Small intestine (tissue), 7 donors: ENCODE results near the gene GSTT2. TPM values are rescaled to one million over a fixed set of nuclear protein-coding genes. Genes with fewer than 3 reads are reported as not detected.

Experiments used
- DNase-seq, 2 donors: peaks; one replicate each; pipeline versions ENCODE4 v3.0.0 to v3.0.0-alpha.2; 2013
- FAIRE-seq: peaks from 2 replicates; lab custom pipeline; 2012; peaks lifted over from hg19 to GRCh38; lab: Jason Lieb, UNC
- H3K27ac ChIP-seq, 3 donors: one replicate each; pipeline ENCODE4 v1.5.1; 2013; ENCODE audit warnings: low read length in 2 of 3, mild to moderate bottlenecking in 2 of 3, control low read depth in 1 of 3, inconsistent platforms in 1 of 3, low read depth in 1 of 3, moderate library complexity in 1 of 3
- H3K27me3 ChIP-seq, 3 donors: one replicate each; pipeline ENCODE4 v1.6.1; 2013; ENCODE audit warnings: low read length in 3 of 3, inconsistent platforms in 1 of 3; ENCODE audit not compliant: control insufficient read depth in 3 of 3, insufficient read depth in 3 of 3
- H3K36me3 ChIP-seq, 3 donors: one replicate each; pipeline ENCODE4 v1.6.1; 2013; ENCODE audit warnings: low read length in 3 of 3, inconsistent platforms in 1 of 3, low read depth in 1 of 3, mild to moderate bottlenecking in 1 of 3, moderate library complexity in 1 of 3; ENCODE audit not compliant: control insufficient read depth in 3 of 3, insufficient read depth in 2 of 3
- H3K4me1 ChIP-seq, 3 donors: one replicate each; pipeline ENCODE4 v1.6.1; 2013; ENCODE audit warnings: low read length in 2 of 3, inconsistent platforms in 1 of 3, low read depth in 1 of 3, mild to moderate bottlenecking in 1 of 3, moderate library complexity in 1 of 3; ENCODE audit not compliant: control insufficient read depth in 3 of 3, insufficient read depth in 2 of 3
- H3K4me3 ChIP-seq, 3 donors: one replicate each; pipeline ENCODE4 v1.5.1; 2013; ENCODE audit warnings: low read length in 3 of 3, control low read depth in 1 of 3, inconsistent platforms in 1 of 3, low read depth in 1 of 3, mild to moderate bottlenecking in 1 of 3, moderate library complexity in 1 of 3
- H3K9me3 ChIP-seq, 2 donors: one replicate each; pipeline ENCODE4 v1.6.1; 2013; ENCODE audit warnings: low read depth in 1 of 2, low read length in 1 of 2; ENCODE audit not compliant: control insufficient read depth in 2 of 2, insufficient read depth in 1 of 2
- WGBS, 3 donors: extraction: QIAGEN DNeasy Blood & Tissue Kit; methylation state at CpG; one replicate each; pipeline ENCODE4 v1.1.7; 2013; 5-methylcytosine and 5-hydroxymethylcytosine counted together
- polyA plus RNA-seq, 4 donors: library from polyadenylated mRNA; stranded (reverse) in 3 of 4; unstranded in 1 of 4; fragments of 200-250 nt in 3 of 4; fragments of 120-200 nt in 1 of 4; gene quantifications; one replicate each; pipeline versions ENCODE4 v1.2.1 to v1.2.3, GENCODE V29; 2013
- donor health status: healthy with polysubstance abuse.
- donor health status: control.
- donor health status: control.
- donor health status: Bipolar disorder and iron deficiency.
- donor health status: healthy.

The GSTT2 gene
- polyA plus RNA-seq, 4 donors, result 0.19 to 1.4 (median 0.81) TPM; not detected in 1

GRCh38 chr22:24001314-24001713, 21.4 kb downstream of the GSTT2 start:
- no peaks in the 10 kb centered on the region for H3K9me3 ChIP-seq
- no peaks in the 10 kb centered on the region for H3K36me3 ChIP-seq
- no peak overlapping the region for H3K4me3 ChIP-seq
- H3K27ac ChIP-seq, result no peak overlapping the region
- WGBS, 3 donors, result 82 to 90% (median 86%) methylated on average over 6 to 9 of the region's 9 CpGs
- no peaks in the 10 kb centered on the region for H3K4me1 ChIP-seq
- FAIRE-seq, result no peak
- no peak for DNase-seq
- no peaks in the 10 kb centered on the region for H3K27me3 ChIP-seq

DNA sequence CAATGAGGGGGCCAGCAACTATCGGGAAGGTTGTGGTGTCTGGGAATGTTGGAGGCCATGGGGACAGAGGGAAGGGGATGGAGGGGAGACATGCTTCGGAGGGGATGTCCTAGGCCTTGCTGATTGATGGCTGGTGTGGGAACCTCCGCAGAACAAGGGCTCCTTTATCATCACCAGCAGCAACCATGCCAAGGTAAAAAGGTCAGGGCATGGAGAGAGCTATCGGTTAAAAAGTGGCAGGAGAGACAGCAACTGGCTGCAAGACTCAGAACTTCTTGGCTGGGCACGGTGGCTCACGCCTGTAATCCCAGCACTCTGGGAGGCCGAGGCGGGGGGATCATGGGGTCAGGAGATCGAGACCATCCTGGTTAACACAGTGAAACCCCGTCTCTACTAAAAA, 22.3 kb downstream of the GSTT2 start:
- Histone ChIP-seq H3K9me3 (no peaks in the 10 kb centered on the region), H3K4me3 (no peak overlapping the region), H3K36me3 (no peaks in the 10 kb centered on the region), H3K27ac (no peak overlapping the region), H3K4me1 (no peaks in the 10 kb centered on the region), H3K27me3 (no peaks in the 10 kb centered on the region)
- FAIRE-seq, result no peak
- 78 to 84% (median 79%) methylated on average over 10 of the region's 10 CpGs for WGBS, 3 donors
- no peak for DNase-seq

- no peak overlapping the region for H3K27ac ChIP-seq
- H3K9me3 ChIP-seq, result no peaks in the 10 kb centered on the region
- FAIRE-seq (no peak), DNase-seq (no peak)
- H3K27me3 ChIP-seq, result no peaks in the 10 kb centered on the region
- peaks cover 0 to under 1% (median 0%) of the 10 kb centered on the region in 3 donors for H3K4me1 ChIP-seq
- no peak overlapping the region for H3K4me3 ChIP-seq
- WGBS, 3 donors, result 64 to 78% (median 66%) methylated on average over 5 of the region's 5 CpGs
- H3K36me3 ChIP-seq, result no peaks in the 10 kb centered on the region
Observed at GRCh38 chr22:24002851-24003250, 22.9 kb downstream of the GSTT2 start.

DNA sequence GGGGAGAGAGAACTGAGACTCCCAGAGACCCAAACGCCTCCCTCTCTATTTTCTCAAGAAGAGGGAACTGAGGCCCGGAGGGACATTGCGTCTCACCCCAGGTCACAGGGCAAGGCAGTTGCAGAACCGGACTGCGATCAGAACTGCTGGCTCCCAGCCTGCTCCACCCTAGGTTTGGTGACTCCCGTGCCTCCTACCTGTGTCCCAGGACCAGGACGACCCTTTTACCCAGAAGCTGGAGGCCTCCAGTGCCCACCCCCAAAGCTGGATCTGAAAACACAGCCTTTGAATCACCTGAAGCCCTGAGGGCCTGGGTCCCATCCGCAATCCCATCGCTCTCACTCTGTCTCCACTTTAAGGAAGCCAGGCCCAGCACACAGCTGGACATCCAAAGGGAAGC, 24.0 kb downstream of the GSTT2 start:
- H3K4me1 ChIP-seq, result peaks cover 0 to 11% (median 2%) of the 10 kb centered on the region in 3 donors
- H3K27ac ChIP-seq, result no peak overlapping the region
- no peaks in the 10 kb centered on the region for H3K36me3 ChIP-seq
- no peak overlapping the region for H3K4me3 ChIP-seq
- 76 to 85% (median 85%) methylated on average over 9 of the region's 9 CpGs for WGBS, 3 donors
- no peaks in the 10 kb centered on the region for H3K27me3 ChIP-seq
- no peak for DNase-seq
- no peak for FAIRE-seq
- no peaks in the 10 kb centered on the region for H3K9me3 ChIP-seq

DNA sequence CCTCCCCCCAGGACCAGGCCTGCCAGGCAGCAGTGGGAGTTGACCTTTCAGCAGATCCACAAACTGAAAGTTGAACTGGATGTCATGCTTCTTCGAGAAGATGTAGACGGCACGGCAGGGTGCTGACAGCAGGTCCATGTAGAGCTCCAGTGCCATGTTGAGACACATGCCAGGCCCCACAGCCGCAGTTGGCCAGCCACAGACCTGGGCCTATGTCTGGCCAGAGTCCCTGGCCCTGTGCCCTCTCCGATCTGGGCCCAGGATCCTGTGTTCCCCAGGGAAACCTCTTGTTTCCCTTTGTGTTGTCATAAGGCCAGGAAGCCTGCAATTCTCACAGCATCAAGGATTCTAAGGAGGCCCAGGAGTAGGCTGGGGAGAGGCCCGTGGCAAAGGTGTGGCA, 25.3 kb downstream of the GSTT2 start, which contains the start of gene GSTT4:
TSS of gene GSTT4 (minus strand) at position 253 of the 400 bp plus-strand sequence. CDS start at position 156, 97 bp downstream.
- Histone ChIP-seq H3K4me1 (peaks cover 0 to 17% (median 2%) of the 10 kb centered on the region in 3 donors), H3K27me3 (no peaks in the 10 kb centered on the region), H3K4me3 (no peak within 1 kb of the TSS), H3K27ac (no peak within 1 kb of the TSS), H3K9me3 (peaks cover 0 to 2% of the 10 kb centered on the region in 2 donors), H3K36me3 (no peaks in the 10 kb centered on the region)
- no peak for FAIRE-seq
- WGBS, 3 donors, result 81 to 85% (median 82%) methylated on average over 6 of the region's 6 CpGs
- no peak for DNase-seq

DNA sequence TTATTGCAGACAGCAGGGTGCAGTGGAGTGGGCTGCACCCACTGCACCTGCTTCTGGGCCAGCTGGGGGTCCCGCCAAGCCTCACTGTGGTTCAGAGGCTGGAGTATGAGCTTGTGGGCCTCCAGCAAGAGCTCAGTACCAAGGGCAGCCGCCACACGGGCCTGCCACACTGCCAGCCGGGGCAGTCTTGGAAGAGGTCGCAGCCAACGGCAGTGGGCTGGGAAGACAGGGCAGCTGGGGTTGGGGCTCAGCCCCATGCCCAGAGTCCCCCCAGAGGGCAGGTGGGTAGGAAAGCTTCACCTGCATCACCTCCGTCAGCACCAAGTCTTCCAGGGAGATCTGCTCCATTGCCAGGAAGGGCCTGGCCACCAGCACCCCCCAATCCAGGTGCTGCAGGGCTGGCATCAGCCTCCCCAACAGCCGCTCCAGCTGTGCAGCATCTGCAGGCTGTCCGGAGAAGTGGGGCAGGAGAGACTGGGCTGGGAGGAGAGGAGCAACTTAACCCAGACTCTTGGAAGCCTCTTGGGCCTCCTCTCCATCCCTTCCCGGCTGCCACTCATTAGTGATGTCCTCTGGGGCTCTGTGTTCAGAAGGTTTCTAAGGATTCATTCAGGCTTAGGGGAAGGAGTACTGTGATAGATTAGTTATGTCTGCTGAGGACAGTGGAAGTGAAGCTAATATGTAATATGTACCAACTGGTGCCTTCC, 26.4 kb downstream of the GSTT2 start:
- 76 to 95% (median 81%) methylated on average over 10 of the region's 10 CpGs for WGBS, 3 donors

DNA sequence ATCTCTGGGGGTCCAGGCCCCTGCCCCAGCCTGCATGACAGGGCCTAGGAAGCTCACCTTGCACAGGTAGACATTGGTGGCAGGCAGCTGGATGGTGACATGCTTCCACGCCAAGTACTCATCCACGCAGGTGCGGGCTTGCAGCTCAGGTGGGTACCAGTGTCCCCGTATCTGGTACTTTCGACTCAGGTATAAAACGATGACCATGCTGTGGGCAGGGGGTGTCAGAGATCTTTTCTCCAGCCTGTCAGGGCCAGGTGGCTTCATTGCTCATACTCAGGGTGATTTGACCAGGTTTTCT, 26.9 kb downstream of the GSTT2 start:
- H3K27ac ChIP-seq, result no peak overlapping the region
- 84 to 95% (median 92%) methylated on average over 6 of the region's 6 CpGs for WGBS, 3 donors
- no peaks in the 10 kb centered on the region for H3K27me3 ChIP-seq

More for the DNA sequence above, 26.4 kb downstream of the GSTT2 start:
- Histone ChIP-seq H3K4me1 (peaks cover 0 to 21% (median 2%) of the 10 kb centered on the region in 3 donors), H3K4me3 (no peak overlapping the region), H3K36me3 (no peaks in the 10 kb centered on the region), H3K27me3 (no peaks in the 10 kb centered on the region), H3K9me3 (peaks cover 0 to 2% of the 10 kb centered on the region in 2 donors), H3K27ac (no peak overlapping the region)
- DNase-seq (no peak), FAIRE-seq (no peak)

DNA sequence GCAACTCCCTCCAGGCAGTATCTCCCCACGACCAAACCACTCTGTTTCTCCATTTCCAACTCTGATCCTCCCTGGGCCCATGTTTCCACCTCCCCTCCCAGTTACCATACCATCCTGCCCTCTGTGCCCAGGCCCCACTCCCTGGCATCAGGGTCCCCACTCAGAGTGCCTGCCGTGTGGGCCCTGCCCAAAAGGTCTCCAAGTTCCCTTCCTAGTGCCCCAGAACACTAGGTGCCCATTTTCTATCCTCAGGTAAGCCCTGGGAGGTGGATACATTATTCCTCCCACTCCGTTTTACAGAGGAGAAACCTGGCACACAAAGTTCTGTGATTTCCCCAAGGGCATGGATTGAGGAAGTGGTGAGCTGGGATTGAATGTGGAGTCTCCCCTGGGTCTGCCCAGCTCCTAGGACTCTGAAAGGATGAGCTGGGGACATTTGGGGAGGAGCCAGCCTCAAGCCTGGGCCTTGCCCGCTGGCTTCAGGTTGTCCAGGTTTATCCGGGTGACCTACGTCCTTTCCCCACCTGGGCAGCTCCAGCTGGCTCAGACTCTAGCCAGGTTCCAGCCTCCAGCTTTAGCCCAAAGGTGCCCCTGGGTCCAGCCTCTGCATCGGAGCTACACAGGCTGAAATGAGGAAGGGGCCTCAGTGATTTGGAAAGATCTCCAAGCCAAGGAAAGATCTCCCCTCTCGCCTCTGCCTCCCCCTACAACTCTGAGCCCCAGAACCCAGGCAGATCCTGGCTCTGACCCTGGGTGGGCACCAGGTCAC, 27.5 kb downstream of the GSTT2 start:
- Histone ChIP-seq H3K4me3 (no peak overlapping the region), H3K4me1 (peaks cover 0 to 25% (median 2%) of the 10 kb centered on the region in 3 donors), H3K36me3 (no peaks in the 10 kb centered on the region), H3K27me3 (no peaks in the 10 kb centered on the region), H3K9me3 (peaks cover 0 to 2% of the 10 kb centered on the region in 2 donors), H3K27ac (no peak overlapping the region)
- WGBS, 3 donors, result 79 to 86% (median 84%) methylated on average over 8 of the region's 8 CpGs
- FAIRE-seq, result no peak
- no peak for DNase-seq

More for the DNA sequence above, 26.9 kb downstream of the GSTT2 start:
- Histone ChIP-seq H3K9me3 (peaks cover 0 to 2% of the 10 kb centered on the region in 2 donors), H3K4me1 (peaks cover 0 to 21% (median 2%) of the 10 kb centered on the region in 3 donors), H3K36me3 (no peaks in the 10 kb centered on the region), H3K4me3 (no peak overlapping the region)
- FAIRE-seq (no peak), DNase-seq (no peak)
